Measurements from ENCODE around the gene POLR2J.
"Not testable (repeated sequence)": the region's sequence is repeated elsewhere in the genome, so short reads cannot be mapped to it uniquely, and the experiment has no call there.

Gene POLR2J

GRCh38 chr7:102478314-102479208, at the start of gene POLR2J:
TSS of gene POLR2J (minus strand) at chr7:102478922. CDS start at chr7:102478860, 62 bp downstream.
- peak; percentile 87 to 99 for DNase-seq (ENCODE audit: low read depth in 2 of 2, low spot score in 1 of 2)

- not testable (repeated sequence) for DNase-seq (ENCODE audit: low read depth in 2 of 2, low spot score in 1 of 2)
Observed at GRCh38 chr7:102527822-102528793, 49.4 kb upstream of the POLR2J start.

- DNase-seq (ENCODE audit: low read depth in 2 of 2, low spot score in 1 of 2) = not testable (repeated sequence)
Observed at GRCh38 chr7:102527182-102527581, 48.5 kb upstream of the POLR2J start.

DNA sequence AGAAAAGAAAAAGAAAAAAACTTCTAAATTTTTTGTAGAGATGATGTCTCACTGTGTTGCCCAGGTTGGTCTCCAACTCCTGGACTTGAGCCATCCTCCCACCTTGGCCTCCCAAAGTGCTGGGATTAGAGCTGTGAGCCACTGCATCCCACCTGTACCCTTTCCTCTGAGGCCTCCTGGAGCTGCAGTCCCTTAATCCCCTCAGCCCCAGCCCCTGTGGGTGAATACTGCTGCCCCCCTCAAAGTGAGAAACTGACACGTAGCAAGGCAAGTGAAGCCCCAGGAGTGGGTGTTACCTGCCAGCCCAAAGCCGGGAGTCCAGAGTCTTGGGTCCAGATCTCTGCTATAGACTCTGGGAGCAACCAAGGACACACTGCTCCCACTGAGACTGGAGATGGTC, 46.1 kb upstream of the POLR2J start:
- not testable (repeated sequence) for DNase-seq (ENCODE audit: low read depth in 2 of 2, low spot score in 1 of 2)

- DNase-seq (ENCODE audit: low read depth in 2 of 2, low spot score in 1 of 2) = not testable (repeated sequence)
Observed at GRCh38 chr7:102520797-102521196, 42.1 kb upstream of the POLR2J start.

- not testable (repeated sequence) for DNase-seq (ENCODE audit: low read depth in 2 of 2, low spot score in 1 of 2)
Observed at GRCh38 chr7:102517550-102518147, 38.9 kb upstream of the POLR2J start, which contains the start of gene RASA4B. TSS of gene RASA4B (minus strand) at chr7:102517777. CDS start at chr7:102517710, 67 bp downstream.

- DNase-seq (ENCODE audit: low read depth in 2 of 2, low spot score in 1 of 2) = not testable (repeated sequence)
Observed at GRCh38 chr7:102516951-102517350, 38.2 kb upstream of the POLR2J start.

DNA sequence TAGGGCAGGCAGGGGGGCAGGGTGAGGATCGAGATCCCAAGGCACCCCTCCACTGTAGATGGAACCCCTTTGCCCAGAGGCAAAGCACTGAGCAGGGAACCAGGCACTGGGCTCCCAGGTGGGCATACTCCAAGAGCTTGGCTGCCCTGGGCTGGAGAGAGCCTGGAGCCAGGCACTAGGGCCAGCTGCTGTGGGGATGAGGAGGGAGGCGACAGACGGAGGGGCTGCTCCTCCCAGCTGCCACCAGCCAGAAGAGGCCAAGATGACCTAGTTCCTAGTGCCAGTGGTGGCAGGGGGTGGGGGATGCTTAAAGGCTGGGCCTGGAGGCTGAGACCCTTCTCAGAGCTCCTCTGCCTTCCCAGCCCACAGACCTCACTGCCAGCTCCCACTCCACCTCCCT, 37.2 kb upstream of the POLR2J start:
- DNase-seq (ENCODE audit: low read depth in 2 of 2, low spot score in 1 of 2) = not testable (repeated sequence)

GRCh38 chr7:102514881-102515721, 36.4 kb upstream of the POLR2J start:
- DNase-seq (ENCODE audit: low read depth in 2 of 2, low spot score in 1 of 2) = not testable (repeated sequence)

DNA sequence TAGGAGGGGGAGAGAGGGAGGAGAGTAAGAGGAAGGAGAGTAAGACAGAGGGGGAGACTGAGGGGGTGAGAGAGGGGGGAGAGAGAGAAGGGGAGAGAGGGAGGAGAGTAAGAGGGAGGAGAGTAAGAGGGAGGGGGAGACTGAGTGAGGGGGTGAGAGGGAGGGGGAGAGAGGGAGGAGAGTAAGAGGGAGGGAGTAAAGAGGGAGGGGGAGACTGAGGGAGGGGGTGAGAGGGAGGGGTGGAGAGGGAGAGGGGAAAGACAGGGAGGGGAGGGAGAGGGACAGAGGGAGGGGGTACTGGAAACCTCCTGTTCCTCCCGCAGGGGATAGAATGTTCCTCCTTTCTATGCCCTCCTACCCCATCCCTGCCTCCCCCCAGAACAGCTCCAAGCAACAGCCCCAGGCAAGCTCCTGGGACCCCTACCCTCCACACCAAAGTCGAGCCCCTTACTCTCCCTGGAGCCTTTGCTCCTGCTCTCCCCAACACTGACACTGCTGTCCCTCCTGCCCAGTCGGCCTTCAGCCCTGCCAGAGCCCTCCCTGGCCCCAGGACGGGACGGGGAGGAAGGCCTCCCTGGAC, 34.0 kb upstream of the POLR2J start:
- not testable (repeated sequence) for DNase-seq (ENCODE audit: low read depth in 2 of 2, low spot score in 1 of 2)

- DNase-seq (ENCODE audit: low read depth in 2 of 2, low spot score in 1 of 2) = not testable (repeated sequence)
Observed at GRCh38 chr7:102511860-102512522, 33.3 kb upstream of the POLR2J start.

- DNase-seq (ENCODE audit: low read depth in 2 of 2, low spot score in 1 of 2) = not testable (repeated sequence)
Observed at GRCh38 chr7:102510575-102510974, 31.9 kb upstream of the POLR2J start.

- not testable (repeated sequence) for DNase-seq (ENCODE audit: low read depth in 2 of 2, low spot score in 1 of 2)
Observed at GRCh38 chr7:102507410-102508088, 28.8 kb upstream of the POLR2J start.

DNA sequence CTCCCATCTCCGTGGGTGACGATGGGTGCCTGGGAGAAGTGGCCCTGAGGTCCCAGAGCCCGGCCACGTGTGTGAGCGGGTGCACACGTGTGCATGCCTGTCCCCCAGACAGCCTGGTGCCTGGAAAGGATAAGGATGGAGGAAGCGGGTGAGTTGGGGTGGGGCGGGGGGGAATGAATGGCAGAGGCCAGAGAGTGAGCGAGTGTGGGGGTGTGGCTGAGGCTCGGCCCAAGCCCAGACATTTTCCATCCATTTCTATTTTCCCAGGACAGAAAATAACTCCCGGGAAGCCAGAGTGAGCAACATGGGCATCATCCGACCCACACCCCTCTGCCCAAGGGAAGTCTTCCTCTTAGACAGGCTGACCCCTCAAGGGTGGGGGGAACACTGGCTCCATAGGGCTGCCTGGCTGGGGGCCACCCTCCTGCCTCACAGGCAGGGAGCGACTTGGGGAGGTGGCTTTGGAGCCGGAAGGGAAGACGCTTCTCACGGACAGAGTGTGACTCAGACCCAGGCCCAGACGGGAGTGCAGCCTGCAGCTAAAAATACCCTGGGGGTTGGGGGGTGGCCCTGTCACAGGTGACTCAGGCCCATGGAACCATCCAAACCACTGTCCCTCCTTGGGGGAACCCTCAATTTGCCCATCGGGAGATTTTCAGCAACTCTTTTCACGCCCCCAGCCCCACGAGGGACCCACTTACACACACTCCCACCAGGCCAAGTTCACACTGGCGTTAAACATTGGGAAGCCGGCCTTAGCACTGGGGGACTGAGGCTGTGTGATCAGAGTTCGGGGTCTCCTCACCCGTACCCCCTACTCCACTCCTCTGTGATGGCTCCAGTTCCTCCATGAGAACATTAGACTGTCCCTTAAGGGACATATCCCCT, 26.8 kb upstream of the POLR2J start:
- DNase-seq (ENCODE audit: low read depth in 2 of 2, low spot score in 1 of 2) = not testable (repeated sequence)

DNA sequence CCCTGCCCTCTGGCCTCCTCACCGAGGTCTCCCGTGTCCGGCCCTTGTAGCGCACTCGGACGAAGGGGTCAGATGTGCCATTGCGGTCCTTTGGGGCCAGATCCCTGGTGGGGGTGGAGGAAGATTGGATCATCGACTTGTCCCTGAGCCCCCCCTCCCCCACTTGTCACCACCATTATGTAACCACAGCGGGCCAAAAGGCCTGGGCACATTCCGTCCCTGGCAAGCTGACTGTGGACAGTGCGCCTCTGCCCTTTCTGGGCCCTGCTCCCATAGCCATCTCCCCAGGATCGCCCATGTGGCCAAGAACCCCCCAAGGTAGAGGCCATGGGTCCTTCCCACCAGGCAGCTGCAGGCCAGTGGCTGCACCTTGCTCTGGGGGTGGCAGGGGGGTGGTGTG, 24.4 kb upstream of the POLR2J start:
- DNase-seq (ENCODE audit: low read depth in 2 of 2, low spot score in 1 of 2) = not testable (repeated sequence)

- DNase-seq (ENCODE audit: low read depth in 2 of 2, low spot score in 1 of 2) = not testable (repeated sequence)
Observed at GRCh38 chr7:102498321-102498720, 19.6 kb upstream of the POLR2J start.

DNA sequence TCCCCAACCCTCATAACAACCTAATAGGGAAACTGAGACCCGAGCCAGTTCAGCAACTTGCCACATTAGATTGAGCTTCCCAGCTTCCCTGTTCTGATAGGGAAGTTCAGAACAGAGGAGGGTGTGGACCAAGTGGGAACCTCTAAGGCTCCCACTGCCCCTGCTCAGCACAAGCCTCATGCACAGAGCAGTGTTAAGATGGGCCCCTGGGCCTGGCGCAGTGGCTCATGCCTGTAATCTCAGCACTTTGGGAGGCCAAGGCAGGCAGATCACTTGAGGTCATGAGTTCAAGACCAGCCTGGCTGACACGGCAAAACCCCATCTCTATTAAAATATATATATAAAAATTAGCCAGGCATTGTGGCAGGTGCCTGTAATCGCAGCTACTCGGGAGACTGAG, 18.6 kb upstream of the POLR2J start:
- DNase-seq (ENCODE audit: low read depth in 2 of 2, low spot score in 1 of 2) = not testable (repeated sequence)

All from stimulated activated CD8-positive, alpha-beta memory T cell treated with anti-CD3 and anti-CD28 coated beads, Interleukin-4, amount 100 ng/mL, for 1 hour (primary cell).